Measurements from ENCODE around the gene SMPD1. TPM values are rescaled to one million over a fixed set of nuclear protein-coding genes. Genes with fewer than 3 reads are reported as not detected.
A peak's percentile ranks its signal among the peaks of the same experiment; 100 is the strongest.

The SMPD1 gene
- total and polyA plus RNA-seq, 9 of the 15 experiments (the other 6 are each of a cell fraction or from before 2014, with no cell fraction given): 0.90 to 9.9 (median 5.2) TPM

GRCh38 chr11:6353367-6353987 is 36.8 kb upstream of the SMPD1 start (continued):
- TF ChIP-seq HCFC1 (IDR thresholded peaks at IDR 0.05; ENCODE audit: low read depth, low read length): 0 out of 2 replicates have a peak, but pooled peaks have one; percentile 25
- peak; percentile 82 to 92 for TF ChIP-seq RAD21 (CRISPR knock-in tag; conservative IDR thresholded peaks at IDR 0.05 in 1 of 2, IDR thresholded peaks at IDR 0.05 in 1 of 2)
- TF ChIP-seq ZNF263 (CRISPR knock-in tag; IDR thresholded peaks at IDR 0.05; ENCODE audit: borderline replicate concordance): 0 out of 2 replicates have a peak, but pooled peaks have one; percentile 32
- TF ChIP-seq STAG1 (CRISPR knock-in tag; IDR thresholded peaks at IDR 0.05; ENCODE audit: borderline replicate concordance): peak; percentile 83; the same call in 1 of the 2 replicates
- TF ChIP-seq ZNF76 (CRISPR knock-in tag; IDR thresholded peaks at IDR 0.05; ENCODE audit: borderline replicate concordance): no peak

GRCh38 chr11:6354651-6355485 is 35.4 kb upstream of the SMPD1 start:
- POLR2A ChIA-PET: interaction anchor here (0.6 to 1.0 kb wide), 3 partner anchors 458 to 1756 kb away, joined by 3 to 4 read pairs (median 3); partner anchors contain the start of gene OR51D1
- peaks cover 0 to 5% of the 10 kb centered on the region in 2 experiments; a peak in 2 of 5 replicates for H3K4me1 ChIP-seq (replicated peaks in 1 of 2; ENCODE audit: control insufficient read depth in 2 of 2, insufficient read depth in 2 of 2, low read length in 2 of 2)
- intact Hi-C loops (cut with micrococcal nuclease): no loop called here
- no peak overlapping the region for H3K9ac ChIP-seq (ENCODE audit: insufficient read depth in 1 of 2, low read depth in 2 of 2, low read length in 2 of 2)
- H3K4me3 ChIP-seq: no peak overlapping the region
- TF ChIP-seq ZNF24 (IDR thresholded peaks at IDR 0.05): peak; percentile 89
- no peak for TF ChIP-seq HNRNPL (IDR thresholded peaks at IDR 0.05; ENCODE audit: low read depth, low read length)
- peaks cover 0 to 9% of the 10 kb centered on the region in 2 experiments; a peak in 4 of 5 replicates for H3K27me3 ChIP-seq (ENCODE audit: control insufficient read depth in 2 of 2, insufficient read depth in 2 of 2, low read length in 2 of 2)
- H3K9me1 ChIP-seq (ENCODE audit: control insufficient read depth, insufficient read depth, low read length): no peaks in the 10 kb centered on the region
- BruUV-seq (replicated peaks): no TSS peak
- H3K27ac ChIP-seq (ENCODE audit: extremely low read depth, low read depth, low read length): no peak overlapping the region
- H3K4me2 ChIP-seq (ENCODE audit: insufficient read depth, low read length): no peak overlapping the region
- DNase-seq (ENCODE audit: extremely low read depth in 1 of 4, low spot score in 3 of 4) (no peak), ATAC-seq (no peak), FAIRE-seq (no peak)
- H3K36me3 ChIP-seq (ENCODE audit: control insufficient read depth, insufficient read depth, low read length): no peaks in the 10 kb centered on the region
- 26% methylated on average over 4 of the region's 4 CpGs for whole genome bisulfite sequencing (ENCODE audit: insufficient coverage, low coverage, missing lambda C conversion rate)
- H4K20me1 ChIP-seq (replicated peaks; ENCODE audit: control insufficient read depth, insufficient read depth, low read length): 0 out of 2 replicates have a peak, but pooled peaks cover 3% of the 10 kb centered on the region
- CTCF ChIA-PET (ENCODE audit: low intra/inter-chr PET ratio): interaction anchor here (2.3 kb wide), 1 partner anchor 332 kb away, joined by 11 read pairs; no protein-coding TSS in a partner anchor
- no peak overlapping the region for H2AFZ ChIP-seq (ENCODE audit: low read depth, low read length)
- in situ Hi-C loops (cut with MboI): loop anchor here (5.0 kb wide), 1 partner anchor 333 kb away; no protein-coding TSS in a partner anchor
- H3K9me3 ChIP-seq (replicated peaks; ENCODE audit: control insufficient read depth, insufficient read depth, low read depth, low read length): no peaks in the 10 kb centered on the region
- no peaks in the 10 kb centered on the region for H3K79me2 ChIP-seq (ENCODE audit: control insufficient read depth, insufficient read depth, low read length)

Data from K562 (cell line).